Lung microvascular endothelial cell (primary cell): ENCODE measurements around the gene CHD5. TPM values are rescaled to one million over a fixed set of nuclear protein-coding genes. Genes with fewer than 3 reads are reported as not detected.
A peak's percentile ranks its signal among the peaks of the same experiment; 100 is the strongest.

Experiments used
- DNase-seq, 2 donors: peaks; one replicate each; pipeline versions ENCODE4 v3.0.0 to v3.0.0-alpha.2; 2010; ENCODE audit warnings: low read depth in 2 of 2
- total RNA-seq: library from RNA; depleted of rRNA; stranded (reverse); fragments of >200 nt; gene quantifications from 2 replicates; pipeline ENCODE4 v1.2.1, GENCODE V29; 2014

The CHD5 gene
- total RNA-seq, 1 donor from 2014 or later, result under 0.01 TPM

GRCh38 chr1:6202256-6202655 is 22.1 kb upstream of the CHD5 start:
- DNase-seq, result no peak

- no peak for DNase-seq
These were observed 20.2 kb upstream of the CHD5 start for GRCh38 chr1:6200188-6200809.

GRCh38 chr1:6199298-6200187 is 19.4 kb upstream of the CHD5 start, which contains the start of gene RPL22:
TSS of gene RPL22 (minus strand) at chr1:6199595. CDS start at chr1:6199573, 22 bp downstream.
- peak; percentile 99 for DNase-seq

GRCh38 chr1:6198646-6199297 is 18.7 kb upstream of the CHD5 start:
- peak; percentile 39 to 40 for DNase-seq

- DNase-seq, result no peak
These were observed 17.8 kb upstream of the CHD5 start for GRCh38 chr1:6197746-6198427.

- DNase-seq, result no peak
These were observed 11.8 kb upstream of the CHD5 start for GRCh38 chr1:6191968-6192367.

GRCh38 chr1:6188466-6188865 is 8.3 kb upstream of the CHD5 start:
- no peak for DNase-seq

- peak; percentile 47 to 64 for DNase-seq
These were observed 5.7 kb upstream of the CHD5 start for GRCh38 chr1:6185635-6186382.

GRCh38 chr1:6185151-6185550 is 5.0 kb upstream of the CHD5 start:
- DNase-seq, result no peak

- no peak for DNase-seq
These were observed 4.1 kb upstream of the CHD5 start for GRCh38 chr1:6184083-6184783.

- no peak for DNase-seq
These were observed 3.4 kb upstream of the CHD5 start for GRCh38 chr1:6183520-6183989.

- DNase-seq, result no peak
These were observed 1.2 kb upstream of the CHD5 start for GRCh38 chr1:6181347-6181770.

- DNase-seq, result no peak
These were observed 688 bp upstream of the CHD5 start for GRCh38 chr1:6180707-6181311.

- no peak for DNase-seq
These were observed 451 bp downstream of the CHD5 start for GRCh38 chr1:6179564-6180175.

GRCh38 chr1:6178751-6179563 is 1.2 kb downstream of the CHD5 start:
- DNase-seq, result no peak

- DNase-seq, result no peak
These were observed 2.3 kb downstream of the CHD5 start for GRCh38 chr1:6177681-6178380.

GRCh38 chr1:6176779-6177178 is 3.3 kb downstream of the CHD5 start:
- no peak for DNase-seq

- no peak for DNase-seq
These were observed 4.7 kb downstream of the CHD5 start for GRCh38 chr1:6175411-6175828.
